ENCODE data around the gene EPHB2. TPM values are rescaled to one million over a fixed set of nuclear protein-coding genes. Genes with fewer than 3 reads are reported as not detected.

EPHB2 gene
- total RNA-seq, 6 experiments from 2014 or later: 0.24 to 1.8 (median 0.62) TPM

DNA sequence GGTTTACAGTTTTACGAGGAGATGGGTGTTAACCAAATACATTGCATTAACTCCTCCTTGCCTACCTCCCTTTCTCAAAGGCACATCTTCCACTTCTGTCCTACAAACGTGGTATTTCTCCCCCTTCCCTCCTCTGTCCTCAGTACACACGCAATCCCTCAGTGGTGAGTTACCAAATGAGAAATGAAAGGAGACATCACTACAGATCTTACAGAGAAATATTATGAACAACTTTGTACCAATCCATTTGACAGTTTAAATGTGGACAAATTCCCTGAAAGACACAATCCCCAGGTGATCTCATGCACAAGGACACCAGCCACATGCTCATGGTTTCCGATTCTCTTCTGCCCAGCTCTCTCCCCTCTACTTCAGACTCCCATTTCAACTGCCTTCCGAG, 255.7 kb downstream of the EPHB2 start:
- no peak for TF ChIP-seq POLR2A (IDR thresholded peaks at IDR 0.05)
- no peak for TF ChIP-seq CTCF (IDR thresholded peaks at IDR 0.05)
- H3K9me3 ChIP-seq: no peaks in the 10 kb centered on the region
- WGBS (ENCODE audit: insufficient coverage, low coverage, low lambda C conversion rate, missing lambda C conversion rate): 60% methylated on average over 5 of the region's 5 CpGs
- DNase-seq (no peak), ATAC-seq (no peak)
- no peaks in the 10 kb centered on the region for H3K27me3 ChIP-seq
- no peak overlapping the region for H3K27ac ChIP-seq
- no peaks in the 10 kb centered on the region for H3K36me3 ChIP-seq
- H3K4me1 ChIP-seq: no peaks in the 10 kb centered on the region
- H3K4me3 ChIP-seq: no peak overlapping the region
- intact Hi-C loops (cut with DNase I): no loop called here

- no peaks in the 10 kb centered on the region for H3K27me3 ChIP-seq
Measured at GRCh38 chr1:22967833-22968232, 257.2 kb downstream of the EPHB2 start.

DNA sequence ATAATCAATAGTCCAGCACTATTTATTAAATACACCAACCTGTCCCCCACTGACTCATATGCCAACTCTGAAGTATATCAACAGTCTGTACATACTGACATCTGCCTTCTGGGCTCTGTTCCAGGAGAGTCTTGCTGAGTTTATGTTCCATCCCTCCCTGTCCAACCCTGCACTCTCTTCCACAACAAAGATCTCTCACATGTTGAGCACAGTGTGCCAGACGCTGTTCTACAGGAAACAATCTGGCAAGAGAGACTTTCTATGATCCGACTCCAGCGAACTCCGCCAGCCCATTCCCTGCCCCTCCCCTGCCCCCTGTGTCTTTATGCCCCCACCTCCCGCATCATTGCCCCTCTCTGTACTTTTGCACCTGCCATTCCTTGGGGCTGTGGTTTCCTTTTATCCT, 258.7 kb downstream of the EPHB2 start:
- 22% methylated on average over 5 of the region's 5 CpGs for WGBS (ENCODE audit: insufficient coverage, low coverage, low lambda C conversion rate, missing lambda C conversion rate)
- no peaks in the 10 kb centered on the region for H3K4me1 ChIP-seq
- no peaks in the 10 kb centered on the region for H3K27me3 ChIP-seq
- no peaks in the 10 kb centered on the region for H3K9me3 ChIP-seq
- H3K27ac ChIP-seq: no peak overlapping the region
- no peak overlapping the region for H3K4me3 ChIP-seq
- intact Hi-C loops (cut with DNase I): no loop called here
- ATAC-seq (no peak), DNase-seq (peak in 1 of 3 donors; percentile 3)
- no peaks in the 10 kb centered on the region for H3K36me3 ChIP-seq
- TF ChIP-seq POLR2A (IDR thresholded peaks at IDR 0.05) (no peak), CTCF (IDR thresholded peaks at IDR 0.05) (no peak)

More at GRCh38 chr1:22967833-22968232, 257.2 kb downstream of the EPHB2 start:
- no peaks in the 10 kb centered on the region for H3K4me1 ChIP-seq
- H3K36me3 ChIP-seq: no peaks in the 10 kb centered on the region
- no peak for ATAC-seq
- no peaks in the 10 kb centered on the region for H3K9me3 ChIP-seq
- intact Hi-C loops (cut with DNase I): no loop called here
- TF ChIP-seq POLR2A (IDR thresholded peaks at IDR 0.05) (no peak), CTCF (IDR thresholded peaks at IDR 0.05) (no peak)
- H3K27ac ChIP-seq: no peak overlapping the region
- WGBS (ENCODE audit: insufficient coverage, low coverage, low lambda C conversion rate, missing lambda C conversion rate): 38% methylated on average over 2 of the region's 2 CpGs
- no peak overlapping the region for H3K4me3 ChIP-seq
- DNase-seq: no peak

DNA sequence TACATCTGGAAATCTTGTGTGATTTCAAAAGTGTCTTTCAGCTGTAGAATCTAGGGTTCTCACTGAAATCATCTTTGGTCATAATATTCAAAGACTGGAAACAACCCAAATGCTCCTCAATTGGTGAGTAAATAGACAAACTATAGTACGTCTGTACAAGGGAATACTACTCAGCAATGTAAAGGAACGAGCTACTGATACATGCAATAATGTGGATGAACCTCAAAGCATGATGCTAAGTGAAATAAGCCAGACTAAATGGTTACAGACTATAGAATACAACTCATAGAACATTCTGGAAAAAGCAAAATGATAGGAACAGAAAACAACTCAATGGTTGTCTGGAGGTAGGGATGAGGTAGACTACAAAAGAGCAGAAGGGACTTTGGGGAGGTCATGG, 259.5 kb downstream of the EPHB2 start:
- Histone ChIP-seq H3K4me1 (no peaks in the 10 kb centered on the region), H3K27ac (no peak overlapping the region), H3K9me3 (no peaks in the 10 kb centered on the region), H3K4me3 (no peak overlapping the region), H3K27me3 (no peaks in the 10 kb centered on the region), H3K36me3 (no peaks in the 10 kb centered on the region)
- DNase-seq: no peak
- ATAC-seq: no peak
- 69% methylated on average over 2 of the region's 2 CpGs for WGBS (ENCODE audit: insufficient coverage, low coverage, low lambda C conversion rate, missing lambda C conversion rate)
- TF ChIP-seq CTCF (IDR thresholded peaks at IDR 0.05) (no peak), POLR2A (IDR thresholded peaks at IDR 0.05) (no peak)
- intact Hi-C loops (cut with DNase I): loop anchor here in 1 of 2 donors (10.0 kb wide), 1 partner anchor 215 kb away; no protein-coding TSS in a partner anchor

Small RNAs within 50 kb of the gene (microRNA-seq; reads per million reads assigned to microRNA genes)
- gene MIR4253 (0 reads per million in 2 donors), gene MIR4684 (0 reads per million in 2 donors)

Small RNAs within 50 kb of the gene (small RNA-seq; reads per million reads assigned to genes)
- gene MIR4253: 0 reads per million in 2 experiments
- 0 reads per million in 2 experiments for gene MIR4684

Other genes with a start within 250 kb of the EPHB2 start
- gene EPHA8, start 147.3 kb upstream of the EPHB2 start, total RNA-seq: not detected
- 100 to 1,000 TPM in 2 of 6 experiments, 10 to 100 TPM in 4; 66.3 to 227 (median 75.0) TPM for gene C1QA, start 74.2 kb upstream of the EPHB2 start, total RNA-seq
- gene C1QC, start 67.2 kb upstream of the EPHB2 start, total RNA-seq: 100 to 1,000 TPM in 2 of 6 experiments, 10 to 100 TPM in 4; 63.3 to 305 (median 71.9) TPM
- 100 to 1,000 TPM in 4 of 6 experiments, 10 to 100 TPM in 2; 69.8 to 330 (median 152) TPM for gene C1QB, start 57.6 kb upstream of the EPHB2 start, total RNA-seq